Panc1 (cell line): ENCODE data around the gene VPS37B. TPM values are rescaled to one million over a fixed set of nuclear protein-coding genes. Genes with fewer than 3 reads are reported as not detected.

Experiments used
- ATAC-seq: fragments of 200-7000 bp; cut with Tn5 transposase; 2 replicates; pipeline ENCODE4 v1.9.1; 2020; ENCODE audit warnings: mild to moderate bottlenecking, moderate library complexity
- BruUV-seq: library from RNA; stranded (reverse); fragments of 400-500 nt; replicated peaks from 2 replicates; lab custom pipeline; 2021; lab: Mats Ljungman, UMichigan
- CTCF ChIA-PET: fragments of 300-600 bp; sonication (Branson Sonifier 250); formaldehyde crosslinking; loops from one replicate; lab custom pipeline; 2022; ENCODE audit warnings: antibody characterized with exemption; lab: Charles Lee
- POLR2A ChIA-PET: fragments of 300-600 bp; sonication (Branson Sonifier 250); formaldehyde crosslinking; loops from one replicate; lab custom pipeline; 2022; ENCODE audit warnings: antibody characterized with exemption; lab: Charles Lee
- DNase-seq: peaks from one replicate; pipeline ENCODE4 v3.0.0-alpha.2; 2010; ENCODE audit warnings: low read depth, low spot score
- H3K27ac ChIP-seq: 2 replicates; pipeline ENCODE4 v1.5.1; 2011; ENCODE audit warnings: mild to moderate bottlenecking, low read length, inconsistent platforms
- H3K27me3 ChIP-seq: fragments of 200-500 bp; sonication (Bioruptor generic); 2 replicates; pipeline ENCODE4 v1.6.0; 2014; ENCODE audit warnings: low read length, inconsistent platforms; ENCODE audit not compliant: control insufficient read depth, insufficient read depth
- H3K36me3 ChIP-seq: fragments of 200-500 bp; sonication (Bioruptor generic); 2 replicates; pipeline ENCODE4 v1.5.1; 2014; ENCODE audit warnings: inconsistent platforms, mild to moderate bottlenecking, low read length, moderate library complexity; ENCODE audit not compliant: control insufficient read depth, insufficient read depth
- H3K4me1 ChIP-seq: 2 replicates; pipeline ENCODE4 v1.5.1; 2011; ENCODE audit warnings: inconsistent platforms, mild to moderate bottlenecking, low read length, moderate library complexity; ENCODE audit not compliant: control insufficient read depth, insufficient read depth
- H3K4me3 ChIP-seq, 2 experiments: 2 replicates each; pipeline ENCODE4 v1.5.1; 2011 to 2012; ENCODE audit warnings: low read depth in 2 of 2, low read length in 2 of 2, mild to moderate bottlenecking in 2 of 2, inconsistent platforms in 1 of 2, moderate library complexity in 1 of 2
- H3K9me3 ChIP-seq: fragments of 200-500 bp; sonication (Bioruptor generic); 2 replicates; pipeline ENCODE4 v1.5.1; 2014; ENCODE audit warnings: low read depth, mild to moderate bottlenecking, inconsistent platforms, low read length, moderate library complexity; ENCODE audit not compliant: control insufficient read depth, insufficient read depth
- POLR2AphosphoS5 ChIP-seq: IDR thresholded peaks from 2 replicates; pipeline ENCODE4 v1.6.1; 2012; ENCODE audit warnings: mild to moderate bottlenecking, low read depth, low read length, moderate library complexity
- REST ChIP-seq, 2 experiments: IDR thresholded peaks; 2 replicates each; pipeline ENCODE4 v1.6.1; 2011 to 2012; ENCODE audit warnings: low read depth in 2 of 2, control low read depth in 1 of 2, low read length in 1 of 2, mild to moderate bottlenecking in 1 of 2, moderate library complexity in 1 of 2; ENCODE audit not compliant: insufficient read depth in 1 of 2
- SIN3A ChIP-seq: IDR thresholded peaks from 2 replicates; pipeline ENCODE4 v1.6.1; 2012; ENCODE audit warnings: low read depth, mild to moderate bottlenecking, low read length, moderate library complexity, borderline replicate concordance; ENCODE audit not compliant: insufficient read depth
- TCF7L2 ChIP-seq: IDR thresholded peaks from 2 replicates; pipeline ENCODE4 v1.6.1; 2011; ENCODE audit warnings: mild to moderate bottlenecking, low read depth, low read length, inconsistent platforms
- in situ Hi-C: cut with HindIII; loops from 2 replicates; pipeline ENCODE4 v1.10.0; 2016; ENCODE audit warnings: low sequenced_read_pairs, low pct_unique_long_range_greater_than_20kb
- intact Hi-C: fragments of 100-400 bp; cut with micrococcal nuclease; formaldehyde crosslinking; loops from one replicate; pipeline ENCODE4 v1.10.0; 2022; ENCODE audit not compliant: unreplicated experiment
- total RNA-seq: library from RNA; stranded (reverse); gene quantifications from one replicate; pipeline ENCODE4 v1.2.1, GENCODE V29; 2021; ENCODE audit not compliant: unreplicated experiment
- TF ChIP-seq, protein P1 (sequence below): fragments of 450-650 bp; IDR thresholded peaks from 2 replicates; pipeline ENCODE4 v1.5.1; 2017; ENCODE audit warnings: mild to moderate bottlenecking

Gene VPS37B
- total RNA-seq, 1 experiment from 2014 or later: 76.7 TPM

DNA sequence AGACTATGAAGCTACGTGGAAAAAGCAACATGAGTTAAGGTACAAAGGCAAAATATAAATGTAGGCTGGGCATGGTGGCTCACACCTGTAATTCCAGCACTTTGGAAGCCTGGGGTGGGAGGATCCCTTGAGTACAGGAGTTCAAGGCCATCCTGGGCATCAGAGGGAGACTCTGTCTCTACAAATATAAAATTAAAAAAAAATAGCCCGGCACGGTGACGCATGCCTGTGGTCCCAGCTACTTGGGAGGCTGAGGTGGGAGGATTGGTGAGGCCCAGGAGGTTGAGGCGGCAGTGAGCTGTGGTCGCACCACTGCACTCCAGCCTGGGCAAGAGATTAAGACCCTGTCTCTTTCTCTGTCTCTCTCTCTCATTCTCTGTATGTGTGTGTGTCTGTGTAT lies 4.0 kb upstream of the VPS37B start:
- in situ Hi-C loops: no loop called here
- H3K4me3 ChIP-seq: no peak overlapping the region
- BruUV-seq: no TSS peak
- TF ChIP-seq, protein P1, sequence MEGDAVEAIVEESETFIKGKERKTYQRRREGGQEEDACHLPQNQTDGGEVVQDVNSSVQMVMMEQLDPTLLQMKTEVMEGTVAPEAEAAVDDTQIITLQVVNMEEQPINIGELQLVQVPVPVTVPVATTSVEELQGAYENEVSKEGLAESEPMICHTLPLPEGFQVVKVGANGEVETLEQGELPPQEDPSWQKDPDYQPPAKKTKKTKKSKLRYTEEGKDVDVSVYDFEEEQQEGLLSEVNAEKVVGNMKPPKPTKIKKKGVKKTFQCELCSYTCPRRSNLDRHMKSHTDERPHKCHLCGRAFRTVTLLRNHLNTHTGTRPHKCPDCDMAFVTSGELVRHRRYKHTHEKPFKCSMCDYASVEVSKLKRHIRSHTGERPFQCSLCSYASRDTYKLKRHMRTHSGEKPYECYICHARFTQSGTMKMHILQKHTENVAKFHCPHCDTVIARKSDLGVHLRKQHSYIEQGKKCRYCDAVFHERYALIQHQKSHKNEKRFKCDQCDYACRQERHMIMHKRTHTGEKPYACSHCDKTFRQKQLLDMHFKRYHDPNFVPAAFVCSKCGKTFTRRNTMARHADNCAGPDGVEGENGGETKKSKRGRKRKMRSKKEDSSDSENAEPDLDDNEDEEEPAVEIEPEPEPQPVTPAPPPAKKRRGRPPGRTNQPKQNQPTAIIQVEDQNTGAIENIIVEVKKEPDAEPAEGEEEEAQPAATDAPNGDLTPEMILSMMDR: no peak
- TF ChIP-seq SIN3A (no peak), POLR2AphosphoS5 (no peak), TCF7L2 (no peak), REST (IDR thresholded peaks at IDR 0.05; ENCODE audit: insufficient read depth in 1 of 2, low read depth in 2 of 2, low read length in 1 of 2) (no peak)
- intact Hi-C loops: loop anchor here (5.0 kb wide), 1 partner anchor 42 kb away; no protein-coding TSS in a partner anchor
- no peaks in the 10 kb centered on the region; the same call in 1 of the 2 replicates for H3K36me3 ChIP-seq
- H3K4me1 ChIP-seq: peaks cover 29% of the 10 kb centered on the region
- DNase-seq (no peak), ATAC-seq (no peak)
- ChIA-PET CTCF (interaction anchor here (0.6 kb wide), 1 partner anchor 106 kb away, joined by 3 read pairs; no protein-coding TSS in a partner anchor), POLR2A (no interaction called here)
- H3K27me3 ChIP-seq: no peaks in the 10 kb centered on the region
- peak overlapping the region; percentile 88 for H3K27ac ChIP-seq
- no peaks in the 10 kb centered on the region for H3K9me3 ChIP-seq

GRCh38 chr12:122896662-122897061 lies 738 bp upstream of the VPS37B start:
- ChIA-PET POLR2A (no interaction called here), CTCF (no interaction called here)
- H3K36me3 ChIP-seq: peaks cover 2% of the 10 kb centered on the region
- in situ Hi-C loops: no loop called here
- TF ChIP-seq SIN3A (no peak), POLR2AphosphoS5 (no peak), TCF7L2 (no peak), REST (IDR thresholded peaks at IDR 0.05; ENCODE audit: insufficient read depth in 1 of 2, low read depth in 2 of 2, low read length in 1 of 2) (no peak)
- TF ChIP-seq, protein P1: no peak
- H3K9me3 ChIP-seq: no peaks in the 10 kb centered on the region
- no peak for DNase-seq
- H3K27me3 ChIP-seq: no peaks in the 10 kb centered on the region
- BruUV-seq: no TSS peak
- H3K4me1 ChIP-seq: peaks cover 40% of the 10 kb centered on the region
- peak overlapping the region; percentile 78 to 91; a peak in 2 of 4 replicates for H3K4me3 ChIP-seq
- no peak for ATAC-seq
- H3K27ac ChIP-seq: peak overlapping the region; percentile 64
- intact Hi-C loops: loop anchor here (5.0 kb wide), 1 partner anchor 46 kb away; no protein-coding TSS in a partner anchor
